Skeletal muscle satellite cell (primary cell): ENCODE measurements around the gene LMX1A.

Experiments used
- H3K27me3 ChIP-seq: 2 replicates; pipeline ENCODE4 v1.7.0; 2013; ENCODE audit warnings: low read length; ENCODE audit not compliant: control insufficient read depth, insufficient read depth
- H3K36me3 ChIP-seq: 2 replicates; pipeline ENCODE4 v1.7.0; 2013; ENCODE audit warnings: mild to moderate bottlenecking, control low read depth, low read length; ENCODE audit not compliant: insufficient read depth
- H3K4me1 ChIP-seq: 2 replicates; pipeline ENCODE4 v1.7.0; 2013; ENCODE audit warnings: low read length; ENCODE audit not compliant: control insufficient read depth, insufficient read depth
- H3K4me2 ChIP-seq: 2 replicates; pipeline ENCODE4 v1.7.0; 2013; ENCODE audit warnings: mild to moderate bottlenecking, low read length
- H3K4me3 ChIP-seq: 2 replicates; pipeline ENCODE4 v1.7.0; 2013; ENCODE audit warnings: low read length
- H3K9ac ChIP-seq: 2 replicates; pipeline ENCODE4 v1.7.0; 2013; ENCODE audit warnings: mild to moderate bottlenecking, low read depth, low read length, moderate library complexity
- H3K9me3 ChIP-seq: replicated peaks from 2 replicates; pipeline ENCODE4 v1.7.0; 2013; ENCODE audit warnings: mild to moderate bottlenecking, control low read depth, low read length

The LMX1A gene

DNA sequence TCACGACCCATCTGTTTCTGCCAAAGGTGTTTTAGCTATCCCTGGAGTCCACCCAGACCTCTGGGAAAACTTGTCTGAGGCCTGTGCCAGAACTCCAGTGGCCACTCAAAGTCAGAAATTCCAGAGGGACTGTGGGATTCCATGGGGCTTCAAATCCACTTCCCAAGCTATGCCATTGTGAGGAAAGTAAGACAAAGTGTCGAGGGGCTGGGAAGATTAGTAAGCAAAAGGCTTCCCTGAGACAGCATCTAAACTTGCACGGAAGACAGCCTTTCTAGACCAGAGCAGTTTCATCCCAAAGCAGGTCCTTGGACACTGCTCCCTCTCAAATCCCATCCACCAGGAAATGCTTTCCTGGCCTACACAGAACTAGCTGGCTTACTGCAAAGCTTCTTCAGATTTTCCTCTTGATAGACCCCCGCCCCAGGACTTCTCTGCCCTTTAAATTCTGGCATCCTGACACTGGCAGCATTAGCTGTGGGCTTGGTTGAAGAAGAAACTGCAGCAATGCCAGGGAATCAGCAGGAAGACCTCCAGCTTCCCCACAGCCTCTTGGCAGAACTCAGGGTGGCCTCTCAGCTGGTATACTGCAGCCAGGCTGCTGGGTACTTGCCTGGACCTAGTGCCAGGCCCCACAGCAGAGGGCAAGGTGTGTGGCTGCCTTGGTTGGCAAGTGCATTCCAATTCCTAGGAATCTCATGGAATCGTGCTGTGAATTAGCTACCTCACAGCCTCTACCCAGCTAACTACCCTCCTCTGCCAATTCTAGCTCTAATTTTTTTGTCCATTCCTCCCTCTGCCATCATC is 27.3 kb upstream of the LMX1A start:
- no peaks in the 10 kb centered on the region for H3K36me3 ChIP-seq
- no peak overlapping the region for H3K4me2 ChIP-seq
- no peak overlapping the region for H3K9ac ChIP-seq
- peaks cover 2% of the 10 kb centered on the region for H3K4me1 ChIP-seq
- H3K27me3 ChIP-seq, result peaks cover 65% of the 10 kb centered on the region
- no peaks in the 10 kb centered on the region for H3K9me3 ChIP-seq
- H3K4me3 ChIP-seq, result no peak overlapping the region

DNA sequence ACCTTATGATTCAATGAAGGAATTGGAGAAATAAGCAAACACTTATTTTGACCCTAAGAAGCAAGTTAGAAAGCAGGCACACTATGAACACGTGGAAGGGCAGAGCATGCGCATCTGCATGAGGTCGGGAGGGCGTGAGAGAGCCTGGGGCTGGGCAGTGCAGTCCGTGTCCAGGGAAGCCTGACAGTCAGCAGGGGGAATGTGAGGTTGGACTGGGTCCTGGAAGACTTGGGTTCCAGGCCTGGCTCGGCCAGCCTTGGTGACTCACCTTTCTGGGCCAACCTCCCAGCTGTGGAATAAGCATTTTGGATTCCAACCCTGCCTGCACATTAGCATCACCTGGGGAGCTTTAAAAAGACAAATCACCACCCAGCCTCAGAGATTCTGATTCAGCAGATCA is 26.6 kb upstream of the LMX1A start:
- Histone ChIP-seq H3K4me1 (peaks cover 2% of the 10 kb centered on the region), H3K9ac (no peak overlapping the region), H3K9me3 (no peaks in the 10 kb centered on the region), H3K4me2 (no peak overlapping the region), H3K36me3 (no peaks in the 10 kb centered on the region), H3K27me3 (peaks cover 57% of the 10 kb centered on the region), H3K4me3 (no peak overlapping the region)

DNA sequence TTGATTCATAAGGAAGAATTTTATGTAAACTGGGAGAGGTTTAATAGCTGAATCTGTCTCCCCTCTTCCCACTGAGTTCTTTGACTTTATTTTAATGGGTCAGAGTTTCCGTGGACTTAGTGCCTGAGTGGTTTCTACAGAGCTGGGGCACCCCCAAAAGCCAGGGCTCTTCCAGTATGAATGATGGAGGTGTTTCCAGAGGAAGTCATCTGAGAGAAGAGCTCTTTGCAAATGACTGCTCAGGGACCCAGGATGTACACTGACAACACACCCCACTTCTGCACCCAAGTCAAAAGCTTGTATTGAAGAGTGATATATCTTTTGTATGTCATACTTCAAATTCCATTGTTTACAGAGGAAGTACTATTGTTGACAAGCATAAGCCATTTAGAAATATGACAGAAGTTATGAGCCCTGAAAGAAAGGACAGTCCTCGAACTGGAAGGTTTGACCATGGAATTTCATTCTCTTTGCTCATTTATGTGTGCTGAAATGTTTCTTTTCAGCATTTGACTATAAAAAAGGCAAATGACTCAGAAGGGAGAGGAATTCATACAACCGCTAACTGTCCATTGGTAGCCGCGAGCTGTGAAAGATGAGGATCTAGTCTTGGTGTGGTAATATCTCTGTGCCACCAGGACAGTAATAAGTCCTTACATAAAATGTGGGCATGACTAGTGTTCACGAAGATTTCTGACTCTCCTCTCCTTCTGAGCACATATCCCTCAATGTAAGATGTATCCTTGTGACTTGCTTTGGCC is 25.4 kb upstream of the LMX1A start:
- no peak overlapping the region for H3K4me3 ChIP-seq
- H3K9me3 ChIP-seq, result no peaks in the 10 kb centered on the region
- peaks cover 46% of the 10 kb centered on the region for H3K27me3 ChIP-seq
- peaks cover 2% of the 10 kb centered on the region for H3K4me1 ChIP-seq
- H3K36me3 ChIP-seq, result no peaks in the 10 kb centered on the region
- H3K4me2 ChIP-seq, result no peak overlapping the region
- H3K9ac ChIP-seq, result no peak overlapping the region

DNA sequence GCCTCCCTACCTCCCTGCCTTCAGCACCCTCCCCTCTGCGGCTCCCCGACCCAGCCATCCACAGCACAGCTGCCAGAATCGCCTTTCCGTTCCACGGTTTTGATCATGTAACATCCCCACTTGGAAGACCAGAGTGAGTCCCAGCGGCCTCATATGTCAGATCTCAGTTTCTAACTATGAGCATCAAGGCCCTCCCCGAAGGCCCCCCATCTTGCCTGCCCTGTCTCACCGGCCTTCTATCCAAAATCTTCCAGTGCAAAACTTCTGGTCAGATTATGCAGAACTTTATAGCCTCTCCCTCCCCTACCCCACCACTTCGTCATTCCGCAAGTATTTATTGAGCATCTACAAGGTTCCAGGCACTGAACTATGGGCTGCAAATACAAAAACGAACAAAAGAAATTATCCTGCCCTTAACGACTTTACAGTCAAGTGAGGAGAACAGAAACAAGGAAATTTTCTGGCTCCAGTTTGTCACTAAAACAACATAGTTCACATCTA is 20.3 kb upstream of the LMX1A start:
- H3K27me3 ChIP-seq, result peaks cover 55% of the 10 kb centered on the region
- H3K36me3 ChIP-seq, result no peaks in the 10 kb centered on the region
- H3K4me1 ChIP-seq, result peaks cover 13% of the 10 kb centered on the region
- H3K4me2 ChIP-seq, result peak overlapping the region; percentile 72
- no peaks in the 10 kb centered on the region for H3K9me3 ChIP-seq
- H3K4me3 ChIP-seq, result peak overlapping the region; percentile 48
- no peak overlapping the region for H3K9ac ChIP-seq

DNA sequence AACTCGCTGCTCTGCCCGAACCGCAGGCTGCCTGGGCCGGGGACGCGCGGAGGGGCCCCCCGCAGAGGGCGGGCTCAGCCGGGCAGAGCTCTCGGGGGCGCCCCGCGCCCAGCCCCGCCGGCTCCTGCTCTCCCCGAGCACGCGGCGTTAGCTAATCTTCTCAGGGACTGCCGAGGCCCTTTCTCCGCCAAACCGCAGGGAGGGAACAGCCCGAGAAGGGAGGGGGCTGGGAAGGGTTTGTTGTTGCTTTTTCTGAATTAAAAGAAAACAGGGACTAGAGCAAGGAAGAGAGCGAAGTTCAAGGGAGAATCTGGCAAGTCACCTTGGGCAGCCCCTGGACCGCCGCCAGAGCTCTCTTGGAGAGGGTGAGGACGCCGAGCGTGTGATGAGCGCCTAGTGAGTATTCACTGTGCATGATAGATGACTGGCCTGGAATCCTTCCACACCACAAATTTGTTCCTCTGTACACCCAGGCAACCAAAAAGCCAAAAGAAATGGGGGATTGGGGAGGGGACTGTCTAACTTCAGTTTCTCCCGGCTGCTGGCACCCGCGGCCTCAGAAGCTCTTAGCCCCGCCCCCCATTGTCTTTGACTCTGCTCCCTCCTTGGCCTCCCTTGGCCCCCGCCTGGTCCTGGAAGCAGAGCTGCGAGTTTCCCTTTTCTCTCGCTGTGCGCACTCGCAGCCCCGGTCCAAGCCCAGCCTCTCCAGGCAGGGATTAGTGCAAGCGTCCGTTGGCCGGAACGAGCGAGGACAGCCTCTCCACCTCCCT is 19.7 kb upstream of the LMX1A start:
- peaks cover 57% of the 10 kb centered on the region for H3K27me3 ChIP-seq
- H3K9me3 ChIP-seq, result no peaks in the 10 kb centered on the region
- H3K9ac ChIP-seq, result peak overlapping the region; percentile 36
- no peaks in the 10 kb centered on the region for H3K36me3 ChIP-seq
- H3K4me2 ChIP-seq, result peak overlapping the region; percentile 72
- H3K4me1 ChIP-seq, result peaks cover 13% of the 10 kb centered on the region
- H3K4me3 ChIP-seq, result peak overlapping the region; percentile 48

DNA sequence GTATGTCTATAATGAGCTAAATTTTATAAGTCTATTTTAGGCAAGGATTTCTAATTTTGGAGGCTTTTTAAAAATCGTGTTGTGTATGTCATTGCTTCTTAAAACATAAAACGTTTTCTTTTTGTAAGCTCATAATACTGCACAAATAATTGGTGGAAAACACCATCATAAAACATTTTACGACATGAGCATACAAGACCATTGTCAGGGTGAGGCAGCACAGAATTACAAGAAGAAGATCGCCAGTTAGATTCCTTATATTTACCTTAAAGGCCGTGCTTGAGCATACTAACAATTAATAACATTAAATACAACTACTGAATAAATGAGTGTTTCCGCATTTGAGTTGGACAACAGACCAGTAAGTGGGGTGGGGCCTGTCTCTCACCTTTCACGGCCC is 19.1 kb upstream of the LMX1A start:
- no peaks in the 10 kb centered on the region for H3K36me3 ChIP-seq
- peak overlapping the region; percentile 48 for H3K4me3 ChIP-seq
- no peaks in the 10 kb centered on the region for H3K9me3 ChIP-seq
- H3K4me1 ChIP-seq, result peaks cover 13% of the 10 kb centered on the region
- peak overlapping the region; percentile 72 for H3K4me2 ChIP-seq
- H3K9ac ChIP-seq, result peak overlapping the region; percentile 36
- peaks cover 58% of the 10 kb centered on the region for H3K27me3 ChIP-seq

DNA sequence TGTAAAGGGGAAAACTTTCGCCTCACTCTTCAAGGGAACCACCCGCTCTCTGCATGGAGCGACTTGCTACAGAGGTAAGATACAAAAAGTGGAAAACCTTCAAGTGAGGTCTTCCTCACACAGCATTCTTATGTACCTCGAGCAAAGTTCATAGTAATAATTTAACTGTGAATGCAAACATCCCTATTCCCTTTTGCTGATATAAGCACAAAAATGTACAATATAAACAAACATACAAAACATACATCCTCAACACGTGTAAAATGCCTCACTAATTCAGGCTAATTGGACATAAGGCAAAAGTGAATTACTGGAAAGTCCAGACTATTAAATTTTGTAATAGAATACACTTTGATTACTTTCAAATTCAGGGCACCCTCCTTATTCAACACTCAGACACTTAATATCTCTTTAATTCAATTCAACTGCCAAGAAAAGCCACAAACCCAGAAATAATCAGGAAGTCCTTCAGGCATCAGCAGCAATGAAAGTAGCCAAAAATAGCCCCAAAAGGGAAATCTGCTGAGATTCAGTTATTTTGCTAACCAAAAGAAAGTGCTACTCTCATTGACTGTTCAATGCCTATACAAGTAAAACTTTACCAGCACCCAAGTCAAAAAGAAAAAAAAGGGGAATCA is 15.2 kb upstream of the LMX1A start:
- H3K27me3 ChIP-seq, result peaks cover 63% of the 10 kb centered on the region
- no peaks in the 10 kb centered on the region for H3K9me3 ChIP-seq
- no peak overlapping the region for H3K9ac ChIP-seq
- H3K4me3 ChIP-seq, result no peak overlapping the region
- H3K4me2 ChIP-seq, result no peak overlapping the region
- H3K36me3 ChIP-seq, result no peaks in the 10 kb centered on the region
- peaks cover 11% of the 10 kb centered on the region for H3K4me1 ChIP-seq

DNA sequence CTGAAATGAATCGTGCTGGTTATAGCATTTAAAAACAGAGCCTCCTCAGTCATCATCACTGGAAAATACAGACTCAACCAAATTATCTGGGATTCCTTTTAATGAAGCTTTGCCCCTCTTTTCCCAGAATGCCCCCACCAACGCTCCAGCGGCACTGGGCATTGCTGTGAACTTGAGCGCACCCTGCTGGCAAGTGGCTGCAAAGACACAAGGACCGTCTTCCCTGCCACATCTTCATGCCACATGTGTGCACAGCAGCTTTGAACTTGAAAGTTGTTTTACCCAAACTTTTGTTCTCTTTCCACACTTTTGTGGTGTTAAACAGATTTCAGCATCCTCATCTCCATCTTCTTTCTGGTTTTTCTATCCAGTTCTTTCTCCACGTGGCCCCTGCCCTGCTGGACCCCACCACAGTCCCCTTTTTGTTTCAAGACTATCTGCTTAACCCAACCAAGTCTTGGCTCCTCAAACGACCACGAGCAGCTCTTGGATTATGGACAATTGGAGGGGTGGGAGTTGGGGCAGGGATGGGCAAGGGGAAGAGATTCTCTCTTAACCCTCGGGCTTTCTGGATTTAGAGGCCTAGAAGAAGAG is 12.8 kb upstream of the LMX1A start:
- Histone ChIP-seq H3K4me2 (no peak overlapping the region), H3K36me3 (no peaks in the 10 kb centered on the region), H3K9me3 (no peaks in the 10 kb centered on the region), H3K9ac (no peak overlapping the region), H3K27me3 (peaks cover 60% of the 10 kb centered on the region), H3K4me3 (no peak overlapping the region), H3K4me1 (peaks cover 9% of the 10 kb centered on the region)

DNA sequence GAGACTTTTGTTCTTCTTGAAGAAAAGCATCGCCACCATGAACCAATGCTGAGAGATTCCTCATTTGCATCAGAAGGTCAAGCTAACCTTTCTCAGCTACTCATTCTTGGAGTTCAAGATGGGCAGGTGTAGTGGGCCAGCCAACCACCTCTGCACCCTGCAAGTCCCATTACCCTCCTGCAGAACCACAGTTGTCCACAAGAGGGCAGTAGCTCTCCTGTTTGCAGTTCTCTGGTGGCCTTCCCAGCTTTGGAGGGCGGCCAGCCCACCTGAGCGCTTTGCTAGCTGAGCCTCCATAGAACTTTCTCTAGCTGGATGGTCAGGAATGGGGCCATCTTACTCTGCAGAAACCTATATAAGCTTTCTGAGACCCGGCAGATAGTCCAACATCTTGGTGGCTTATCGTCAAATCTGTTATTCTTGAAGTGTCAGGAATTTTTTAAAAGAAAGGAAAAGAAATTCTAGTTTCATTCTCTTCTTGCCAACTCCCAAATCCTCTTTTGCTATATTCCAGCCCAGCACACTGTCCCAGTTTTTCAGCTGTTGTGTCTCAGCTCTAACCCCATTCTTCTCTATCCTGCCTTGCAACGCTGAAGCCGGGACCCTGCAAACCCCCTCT is 11.0 kb upstream of the LMX1A start:
- H3K4me2 ChIP-seq, result no peak overlapping the region
- H3K9me3 ChIP-seq, result no peaks in the 10 kb centered on the region
- no peak overlapping the region for H3K4me3 ChIP-seq
- peaks cover 9% of the 10 kb centered on the region for H3K4me1 ChIP-seq
- H3K27me3 ChIP-seq, result peaks cover 48% of the 10 kb centered on the region
- no peak overlapping the region for H3K9ac ChIP-seq
- no peaks in the 10 kb centered on the region for H3K36me3 ChIP-seq

DNA sequence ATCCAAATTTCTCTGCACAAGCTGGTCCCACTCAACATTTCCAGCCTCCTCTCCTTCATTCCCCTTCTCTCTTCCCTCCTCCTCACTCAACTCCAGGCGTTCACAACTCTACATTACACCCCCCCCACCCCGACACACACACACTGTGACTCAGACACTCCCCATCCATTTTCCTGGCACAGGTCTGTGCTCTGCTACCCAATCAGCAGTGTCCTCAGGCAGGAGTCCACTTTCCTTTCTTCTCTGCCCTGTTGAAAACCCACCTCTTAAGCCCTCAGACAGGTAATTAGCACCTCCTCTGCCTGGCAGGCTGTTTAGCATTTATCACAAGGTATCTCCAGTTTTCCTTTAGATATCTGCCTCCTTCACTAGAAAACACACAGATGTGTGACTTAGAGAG is 8.8 kb upstream of the LMX1A start:
- H3K4me3 ChIP-seq, result no peak overlapping the region
- H3K27me3 ChIP-seq, result peaks cover 37% of the 10 kb centered on the region
- no peak overlapping the region for H3K4me2 ChIP-seq
- peaks cover 9% of the 10 kb centered on the region for H3K4me1 ChIP-seq
- H3K9ac ChIP-seq, result no peak overlapping the region
- H3K36me3 ChIP-seq, result no peaks in the 10 kb centered on the region
- H3K9me3 ChIP-seq, result no peaks in the 10 kb centered on the region
